ENCODE data around the gene ZNF627.
"Not testable (repeated sequence)": the region's sequence is repeated elsewhere in the genome, so short reads cannot be mapped to it uniquely, and the experiment has no call there.

The ZNF627 gene

DNA sequence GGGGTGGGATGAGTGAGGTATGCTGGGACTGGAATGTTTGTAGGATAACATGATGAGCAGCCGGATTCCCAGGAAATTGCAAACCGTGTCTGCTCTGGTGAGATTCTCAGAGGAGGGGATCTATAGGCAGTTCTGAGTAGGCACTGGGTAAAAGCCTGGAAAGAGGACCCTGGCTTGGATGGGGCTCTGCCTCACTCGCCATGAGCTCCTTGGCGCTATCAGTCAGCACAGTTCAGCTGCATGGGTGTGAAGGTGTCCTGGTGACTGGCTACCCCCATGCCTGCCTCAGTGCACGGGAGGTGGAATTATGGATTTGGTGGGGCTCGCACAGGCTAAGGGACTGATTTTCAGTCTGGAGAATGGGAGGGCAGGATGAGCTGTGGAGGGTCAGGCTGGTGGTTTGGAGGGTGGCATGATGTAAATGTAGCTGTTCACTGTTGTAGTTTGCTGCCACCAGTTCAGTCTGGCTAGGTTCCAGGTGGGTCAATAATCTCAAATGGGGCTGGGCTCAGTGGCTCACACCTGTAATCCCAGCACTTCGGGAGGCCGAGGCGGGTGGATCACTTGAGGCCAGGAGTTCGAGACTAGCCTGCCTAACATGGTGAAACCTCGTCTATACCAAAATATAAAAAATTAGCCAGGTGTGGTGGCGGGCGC is 9.2 kb upstream of the ZNF627 start:
- Mint-ChIP-seq H3K27me3 (no peaks in the 10 kb centered on the region), H3K4me3 (no peak overlapping the region), H3K4me1 (peaks cover 8% of the 10 kb centered on the region), H3K27ac (no peak overlapping the region), H3K36me3 (no peaks in the 10 kb centered on the region), H3K9me3 (no peaks in the 10 kb centered on the region)

DNA sequence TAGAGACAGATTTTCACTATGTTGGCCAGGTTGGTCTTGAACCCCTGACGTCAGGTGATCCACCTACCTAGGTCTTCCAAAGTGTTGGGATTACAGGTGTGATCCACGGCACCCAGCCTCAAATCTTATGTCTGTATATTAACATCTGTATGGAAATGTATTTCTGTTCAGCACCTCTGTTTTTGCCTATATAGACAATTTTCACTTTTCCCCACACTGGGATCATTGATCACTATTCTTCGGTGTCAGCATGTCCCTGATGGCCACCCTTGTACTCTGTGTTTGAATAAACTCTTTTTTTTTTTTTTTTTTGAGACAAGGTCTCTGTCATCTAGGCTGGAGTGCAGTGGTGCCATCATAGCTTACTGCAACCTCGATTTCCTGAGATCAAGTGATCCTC is 3.2 kb upstream of the ZNF627 start:
- no peaks in the 10 kb centered on the region for H3K9me3 Mint-ChIP-seq
- no peaks in the 10 kb centered on the region for H3K36me3 Mint-ChIP-seq
- H3K4me1 Mint-ChIP-seq: peaks cover 12% of the 10 kb centered on the region
- no peak overlapping the region for H3K27ac Mint-ChIP-seq
- H3K27me3 Mint-ChIP-seq: no peaks in the 10 kb centered on the region
- no peak overlapping the region for H3K4me3 Mint-ChIP-seq

DNA sequence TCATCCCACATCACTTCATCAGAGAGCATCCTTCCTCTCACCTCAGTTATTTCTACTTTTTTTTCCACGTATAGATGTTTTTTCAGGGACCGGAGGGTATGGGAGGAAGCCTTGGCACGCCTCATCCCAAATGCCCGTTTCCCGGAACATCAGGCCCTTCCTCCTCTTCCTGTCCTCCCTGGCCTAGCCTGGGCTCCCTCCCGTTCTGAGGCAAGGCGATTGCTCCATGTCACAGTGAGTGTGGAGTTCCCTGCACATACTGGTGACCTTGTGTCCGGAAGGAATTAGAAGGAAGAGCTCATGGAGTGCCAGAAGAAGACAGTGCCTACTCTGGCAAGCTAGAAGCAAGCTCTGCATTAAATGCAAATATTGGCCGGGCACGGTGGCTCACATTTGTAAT is 1.1 kb upstream of the ZNF627 start:
- Mint-ChIP-seq H3K27ac (no peak overlapping the region), H3K4me3 (no peak overlapping the region), H3K4me1 (peaks cover 29% of the 10 kb centered on the region), H3K9me3 (no peaks in the 10 kb centered on the region), H3K36me3 (no peaks in the 10 kb centered on the region), H3K27me3 (no peaks in the 10 kb centered on the region)

DNA sequence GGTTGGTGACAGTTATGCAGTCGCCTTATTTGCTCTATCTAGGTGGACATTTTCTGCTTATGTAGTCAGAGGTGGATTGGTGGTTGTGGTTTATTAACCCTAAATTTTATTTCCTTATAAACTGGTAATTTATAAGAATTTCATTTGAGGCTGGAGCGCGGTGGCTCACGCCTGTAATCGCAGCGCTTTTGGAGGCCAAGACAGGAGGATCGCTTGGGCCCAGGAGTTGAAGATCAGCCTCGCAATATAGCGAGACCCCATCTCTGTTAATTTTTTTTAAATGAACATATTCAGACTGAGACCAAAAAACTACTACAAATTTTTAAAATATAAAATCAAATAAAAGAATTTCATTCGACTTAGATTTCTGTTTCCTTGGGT is 810 bp downstream of the ZNF627 start:
- Mint-ChIP-seq H3K27me3 (no peaks in the 10 kb centered on the region), H3K27ac (no peak overlapping the region), H3K4me3 (peak overlapping the region; percentile 92), H3K36me3 (peaks cover 10% of the 10 kb centered on the region), H3K4me1 (peaks cover 42% of the 10 kb centered on the region), H3K9me3 (no peaks in the 10 kb centered on the region)

DNA sequence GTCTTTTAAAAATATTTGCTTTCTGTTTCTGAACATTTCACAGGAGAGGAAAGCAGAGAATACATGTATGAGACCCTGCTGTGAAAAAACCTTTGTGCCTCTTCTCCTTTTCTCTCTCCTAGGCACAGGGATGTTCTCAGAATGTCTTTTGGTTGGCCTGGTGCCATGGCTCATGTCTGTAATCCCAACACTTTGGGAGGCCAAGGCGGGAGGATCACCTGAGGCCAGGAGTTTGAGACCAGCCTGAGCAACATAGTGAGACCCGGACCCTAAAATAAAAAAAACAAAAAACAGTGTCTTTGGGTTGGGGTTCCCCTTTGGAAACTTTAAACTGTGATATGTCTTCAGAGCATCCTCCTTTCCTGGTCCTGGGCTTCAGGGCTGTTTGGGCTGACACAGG is 1.5 kb downstream of the ZNF627 start:
- H3K4me1 Mint-ChIP-seq: peaks cover 42% of the 10 kb centered on the region
- H3K4me3 Mint-ChIP-seq: peak overlapping the region; percentile 72
- no peaks in the 10 kb centered on the region for H3K27me3 Mint-ChIP-seq
- no peak overlapping the region for H3K27ac Mint-ChIP-seq
- peaks cover 10% of the 10 kb centered on the region for H3K36me3 Mint-ChIP-seq
- H3K9me3 Mint-ChIP-seq: no peaks in the 10 kb centered on the region

DNA sequence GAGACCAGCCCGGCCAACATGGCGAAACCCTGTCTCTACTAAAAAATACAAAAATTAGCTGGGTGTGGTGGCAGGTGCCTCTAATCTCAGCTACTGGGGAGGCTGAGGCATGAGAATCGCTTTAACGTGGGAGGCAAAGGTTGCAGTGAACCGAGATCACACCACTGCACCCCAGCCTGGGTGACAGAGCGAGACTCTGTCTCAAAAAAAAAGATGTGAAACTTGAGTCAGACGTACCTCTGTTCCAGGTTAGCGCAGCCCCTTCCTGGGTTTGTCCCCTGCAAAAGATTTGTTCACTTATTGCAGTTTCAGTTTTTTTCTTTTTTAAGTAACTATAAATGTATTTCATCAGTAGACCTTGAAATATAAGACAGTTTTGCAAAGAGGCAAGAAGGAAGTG is 2.4 kb downstream of the ZNF627 start:
- H3K27me3 Mint-ChIP-seq, H3K27ac Mint-ChIP-seq, H3K9me3 Mint-ChIP-seq, H3K4me3 Mint-ChIP-seq: not testable (repeated sequence)
- H3K36me3 Mint-ChIP-seq: peaks cover 13% of the 10 kb centered on the region
- H3K4me1 Mint-ChIP-seq: peaks cover 42% of the 10 kb centered on the region

DNA sequence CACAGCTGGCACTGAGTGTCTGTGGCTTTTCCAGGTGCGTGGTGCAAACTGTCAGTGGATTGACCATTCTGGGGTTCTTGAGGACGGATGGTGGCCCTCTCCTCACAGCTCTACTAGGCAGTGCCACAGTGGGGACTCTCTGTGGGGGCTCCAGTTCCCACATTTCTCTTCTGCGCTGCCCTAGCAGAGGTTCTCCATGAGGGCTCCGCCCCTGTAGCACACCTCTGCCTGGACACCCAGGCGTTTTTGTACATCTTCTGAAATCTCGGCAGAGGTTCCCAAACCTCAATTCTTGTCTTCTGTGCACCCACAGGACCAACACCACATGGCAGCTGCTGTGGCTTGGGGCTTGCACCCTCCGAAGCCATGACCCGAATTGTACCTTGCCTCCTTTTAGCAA is 9.2 kb downstream of the ZNF627 start:
- peaks cover 16% of the 10 kb centered on the region for H3K4me1 Mint-ChIP-seq
- no peaks in the 10 kb centered on the region for H3K27me3 Mint-ChIP-seq
- H3K36me3 Mint-ChIP-seq: peaks cover 31% of the 10 kb centered on the region
- peaks cover 7% of the 10 kb centered on the region for H3K9me3 Mint-ChIP-seq
- no peak overlapping the region for H3K4me3 Mint-ChIP-seq
- no peak overlapping the region for H3K27ac Mint-ChIP-seq

DNA sequence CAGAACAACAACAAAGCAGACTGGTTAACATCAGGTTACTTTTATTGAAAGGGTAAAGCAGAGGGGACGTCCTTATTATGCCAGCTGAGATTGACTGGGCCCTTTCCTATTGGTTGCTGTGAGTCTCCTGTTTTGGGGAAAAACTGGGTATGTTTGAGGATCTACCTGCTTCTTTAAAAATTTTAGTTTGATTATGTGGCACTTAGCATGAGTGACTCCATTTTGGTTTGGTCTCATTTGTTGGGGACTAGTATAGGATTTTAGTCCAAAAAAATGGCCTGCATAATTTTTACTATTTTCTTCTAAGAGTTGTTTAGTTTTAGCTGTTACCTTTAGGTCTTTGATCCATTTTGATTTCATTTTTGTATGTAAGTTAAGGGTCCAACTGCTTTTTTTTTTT is 14.4 kb downstream of the ZNF627 start:
- Mint-ChIP-seq H3K27me3 (no peaks in the 10 kb centered on the region), H3K36me3 (peaks cover 18% of the 10 kb centered on the region), H3K27ac (peak overlapping the region; percentile 74), H3K4me3 (no peak overlapping the region), H3K9me3 (peaks cover 7% of the 10 kb centered on the region), H3K4me1 (peaks cover 11% of the 10 kb centered on the region)

DNA sequence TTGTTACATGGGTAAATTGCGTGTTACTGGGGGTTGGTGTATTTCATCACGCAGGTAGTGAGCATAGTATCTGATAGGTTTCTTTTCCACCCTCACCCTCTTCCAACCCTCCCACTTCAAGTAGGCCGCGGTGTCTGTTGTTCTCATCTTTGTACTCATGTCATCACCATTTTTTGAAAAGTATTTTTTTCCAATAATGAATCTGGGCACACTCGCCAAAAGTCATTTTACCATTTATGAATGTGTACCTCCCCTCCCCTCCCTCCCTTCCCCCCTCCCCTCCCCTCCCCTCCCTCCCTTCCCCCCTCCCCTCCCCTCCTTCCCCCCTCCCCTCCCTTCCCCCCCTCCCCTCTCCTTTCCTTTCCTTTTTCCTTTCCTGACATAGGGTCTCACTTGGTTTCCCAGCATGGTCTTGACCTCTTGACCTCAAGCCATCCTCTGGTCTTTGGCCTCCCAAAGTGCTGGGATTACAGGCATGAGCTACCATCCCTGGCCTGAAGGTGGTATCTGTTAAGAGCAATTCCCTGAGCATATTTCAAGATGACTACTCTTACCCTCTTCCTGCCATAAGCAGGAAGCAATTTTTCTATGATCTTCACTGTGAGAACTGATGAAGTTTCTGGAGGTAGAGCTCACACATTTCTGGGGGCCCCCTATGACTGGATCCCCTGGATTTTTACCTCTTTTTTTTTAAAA is 15.7 kb downstream of the ZNF627 start:
- H3K4me1 Mint-ChIP-seq: peaks cover 11% of the 10 kb centered on the region
- H3K9me3 Mint-ChIP-seq: no peaks in the 10 kb centered on the region
- H3K27me3 Mint-ChIP-seq: no peaks in the 10 kb centered on the region
- no peak overlapping the region for H3K27ac Mint-ChIP-seq
- H3K36me3 Mint-ChIP-seq: peaks cover 23% of the 10 kb centered on the region
- H3K4me3 Mint-ChIP-seq: no peak overlapping the region

DNA sequence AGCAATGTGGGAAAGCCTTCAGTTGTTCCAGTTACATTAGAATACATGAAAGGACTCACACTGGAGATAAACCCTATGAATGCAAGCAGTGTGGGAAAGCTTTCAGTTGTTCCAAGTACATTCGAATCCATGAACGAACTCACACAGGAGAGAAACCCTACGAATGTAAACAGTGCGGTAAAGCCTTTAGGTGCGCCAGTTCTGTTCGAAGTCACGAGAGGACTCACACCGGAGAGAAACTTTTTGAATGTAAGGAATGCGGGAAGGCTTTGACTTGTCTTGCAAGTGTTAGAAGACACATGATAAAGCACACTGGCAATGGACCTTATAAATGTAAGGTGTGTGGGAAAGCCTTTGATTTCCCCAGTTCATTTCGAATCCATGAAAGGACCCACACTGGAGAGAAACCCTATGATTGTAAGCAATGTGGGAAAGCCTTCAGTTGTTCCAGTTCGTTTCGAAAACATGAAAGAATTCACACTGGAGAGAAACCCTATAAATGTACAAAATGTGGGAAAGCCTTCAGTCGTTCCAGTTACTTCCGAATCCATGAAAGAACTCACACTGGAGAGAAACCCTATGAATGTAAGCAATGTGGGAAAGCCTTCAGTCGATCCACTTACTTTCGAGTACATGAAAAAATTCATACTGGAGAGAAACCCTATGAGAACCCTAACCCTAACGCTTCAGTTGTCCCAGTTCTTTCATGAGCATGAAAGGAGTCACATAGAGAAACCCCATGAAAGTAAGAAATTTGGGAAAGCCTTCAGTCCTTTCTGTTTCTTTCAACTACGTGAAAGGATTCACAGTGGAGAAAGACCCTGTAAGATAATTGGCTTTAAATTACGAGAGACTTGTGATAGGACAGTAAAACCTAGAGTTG is 20.1 kb downstream of the ZNF627 start:
- no peaks in the 10 kb centered on the region for H3K9me3 Mint-ChIP-seq
- peaks cover 8% of the 10 kb centered on the region for H3K4me1 Mint-ChIP-seq

DNA sequence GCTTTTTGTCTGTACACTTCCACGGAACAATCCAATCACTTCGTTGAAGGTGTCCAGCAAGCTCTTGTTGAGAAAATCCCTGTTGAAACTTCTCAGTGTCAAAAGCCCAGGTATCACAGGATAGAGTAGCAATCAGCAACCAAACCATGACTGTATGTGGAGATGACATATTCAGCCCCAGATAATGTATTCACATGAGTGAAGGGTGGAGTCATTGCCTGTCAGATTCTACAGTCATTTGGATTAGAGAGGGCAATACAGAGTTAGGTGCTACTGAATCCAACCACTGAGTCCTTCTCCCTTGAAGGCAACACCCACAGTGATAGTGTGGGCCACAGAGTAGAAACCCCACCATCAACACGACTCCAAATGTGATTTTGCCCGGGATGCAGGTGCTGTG is 23.3 kb downstream of the ZNF627 start:
- Mint-ChIP-seq H3K27me3 (peaks cover 2% of the 10 kb centered on the region), H3K4me3 (no peak overlapping the region), H3K27ac (no peak overlapping the region), H3K4me1 (peaks cover 16% of the 10 kb centered on the region), H3K9me3 (no peaks in the 10 kb centered on the region), H3K36me3 (peaks cover 35% of the 10 kb centered on the region)

More for the DNA sequence above, 20.1 kb downstream of the ZNF627 start:
- Mint-ChIP-seq H3K36me3 (peaks cover 41% of the 10 kb centered on the region), H3K27me3 (no peaks in the 10 kb centered on the region), H3K4me3 (no peak overlapping the region), H3K27ac (no peak overlapping the region)

DNA sequence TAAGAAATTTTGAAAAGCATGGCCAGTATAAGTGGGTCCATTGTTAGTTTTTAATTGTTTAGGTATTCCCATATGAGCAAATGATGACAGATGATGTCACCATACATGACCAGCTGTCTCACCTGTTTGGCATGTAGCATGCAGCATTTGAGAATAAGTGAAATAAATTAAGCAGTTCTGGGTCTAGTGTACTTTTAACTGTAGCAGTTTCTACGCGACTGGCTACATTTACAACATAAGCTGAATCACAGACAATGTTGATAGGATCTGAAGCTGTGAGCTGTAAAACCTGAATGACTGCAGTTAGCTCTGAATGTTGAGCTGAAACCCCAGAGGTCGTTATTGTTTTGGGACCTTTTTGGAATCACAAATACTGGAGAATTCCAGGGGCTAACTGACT is 25.1 kb downstream of the ZNF627 start:
- not testable (repeated sequence) for H3K27me3 Mint-ChIP-seq

DNA sequence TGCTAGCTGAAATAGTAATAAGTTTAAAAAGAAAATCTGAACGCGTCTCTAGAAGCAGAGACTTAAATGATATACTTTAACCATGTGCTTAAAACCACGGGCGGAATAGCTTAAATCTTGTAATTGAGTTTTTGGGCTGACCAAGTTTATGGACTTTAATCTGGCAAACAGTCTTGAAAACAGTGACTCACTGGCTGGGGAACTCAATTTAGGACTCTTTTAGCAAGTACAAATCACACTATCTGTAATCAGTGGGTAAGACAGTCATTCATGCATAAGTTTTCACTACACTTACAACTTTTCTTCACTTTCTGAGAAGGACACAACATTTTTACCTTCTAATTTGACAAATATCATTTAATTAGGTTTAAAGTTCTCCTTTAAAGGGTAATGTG is 26.8 kb downstream of the ZNF627 start:
- H3K27ac Mint-ChIP-seq: no peak overlapping the region
- peak overlapping the region; percentile 81 for H3K4me3 Mint-ChIP-seq
- no peaks in the 10 kb centered on the region for H3K9me3 Mint-ChIP-seq
- H3K27me3 Mint-ChIP-seq: peaks cover 2% of the 10 kb centered on the region
- H3K36me3 Mint-ChIP-seq: peaks cover 15% of the 10 kb centered on the region
- H3K4me1 Mint-ChIP-seq: peaks cover 16% of the 10 kb centered on the region

More for the DNA sequence above, 25.1 kb downstream of the ZNF627 start:
- H3K4me1 Mint-ChIP-seq: peaks cover 16% of the 10 kb centered on the region
- H3K36me3 Mint-ChIP-seq: peaks cover 26% of the 10 kb centered on the region
- H3K4me3 Mint-ChIP-seq, H3K9me3 Mint-ChIP-seq, H3K27ac Mint-ChIP-seq: not testable (repeated sequence)

DNA sequence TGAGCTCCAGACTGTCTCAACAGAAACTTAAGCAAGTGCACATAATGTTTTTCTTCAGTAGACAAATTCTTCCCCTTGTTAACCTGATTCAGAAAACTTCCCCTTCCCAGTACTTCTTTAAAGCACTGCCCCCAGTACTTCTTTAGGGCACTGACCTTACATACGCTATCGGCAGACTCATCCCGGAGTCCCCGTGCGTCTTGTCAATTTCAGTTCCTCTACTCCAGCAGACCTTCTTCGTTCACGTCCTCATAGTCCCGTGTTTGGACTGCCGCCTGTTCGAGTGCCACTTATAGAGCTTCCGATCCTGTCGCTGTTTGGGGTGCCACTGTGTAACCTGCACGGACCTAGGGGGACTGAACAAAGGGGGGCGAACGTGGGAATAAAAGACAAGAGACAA is 29.0 kb downstream of the ZNF627 start:
- peaks cover 2% of the 10 kb centered on the region for H3K9me3 Mint-ChIP-seq
- H3K36me3 Mint-ChIP-seq: peaks cover 4% of the 10 kb centered on the region
- peaks cover 5% of the 10 kb centered on the region for H3K27me3 Mint-ChIP-seq
- peaks cover 16% of the 10 kb centered on the region for H3K4me1 Mint-ChIP-seq
- H3K27ac Mint-ChIP-seq: peak overlapping the region; percentile 52
- H3K4me3 Mint-ChIP-seq: no peak overlapping the region

DNA sequence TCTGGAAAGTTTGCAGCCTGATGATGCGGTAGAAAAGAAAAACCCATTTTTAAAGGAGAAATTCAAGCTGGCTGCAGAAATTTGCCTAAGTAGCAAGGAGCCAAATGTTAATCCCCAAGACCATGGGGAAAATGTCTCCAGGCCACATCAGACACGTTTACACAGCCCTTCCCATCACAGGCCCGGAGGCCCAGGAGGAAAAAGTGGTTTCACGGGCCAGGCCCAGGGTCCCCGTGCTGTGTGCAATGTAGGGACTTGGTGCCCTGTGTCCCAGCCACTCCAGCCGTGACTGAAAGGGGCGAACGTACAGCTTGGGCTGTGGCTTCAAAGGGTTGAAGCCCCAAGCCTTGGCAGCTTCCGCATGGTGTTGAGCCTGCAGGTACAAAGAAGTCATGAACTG is 35.9 kb downstream of the ZNF627 start:
- Mint-ChIP-seq H3K4me1 (no peaks in the 10 kb centered on the region), H3K27ac (no peak overlapping the region), H3K9me3 (peaks cover 9% of the 10 kb centered on the region), H3K4me3 (no peak overlapping the region), H3K36me3 (peaks cover 7% of the 10 kb centered on the region), H3K27me3 (peaks cover 6% of the 10 kb centered on the region)
